ENCODE measurements around the gene IDH2.
A peak's percentile ranks its signal among the peaks of the same experiment; 100 is the strongest.

IDH2 gene

GRCh38 chr15:90062973-90063769 is 39.1 kb downstream of the IDH2 start:
- no peak for DNase-seq

GRCh38 chr15:90062462-90062932 is 39.8 kb downstream of the IDH2 start:
- peak; percentile 28 for DNase-seq

- no peak for DNase-seq
Observed at GRCh38 chr15:90062023-90062442, 40.2 kb downstream of the IDH2 start.

GRCh38 chr15:90060797-90061196 is 41.5 kb downstream of the IDH2 start:
- no peak for DNase-seq

- DNase-seq: no peak
Observed at GRCh38 chr15:90059208-90059985, 42.9 kb downstream of the IDH2 start.

GRCh38 chr15:90058775-90059174 is 43.5 kb downstream of the IDH2 start:
- no peak for DNase-seq

- DNase-seq: no peak
Observed at GRCh38 chr15:90058308-90058707, 44.0 kb downstream of the IDH2 start.

- DNase-seq: no peak
Observed at GRCh38 chr15:90056529-90056928, 45.7 kb downstream of the IDH2 start.

GRCh38 chr15:90055182-90055581 is 47.1 kb downstream of the IDH2 start:
- DNase-seq: no peak

- DNase-seq: no peak
Observed at GRCh38 chr15:90054618-90055097, 47.6 kb downstream of the IDH2 start.

- no peak for DNase-seq
Observed at GRCh38 chr15:90053685-90054466, 48.4 kb downstream of the IDH2 start.

- DNase-seq: no peak
Observed at GRCh38 chr15:90051874-90052273, 50.4 kb downstream of the IDH2 start.

- no peak for DNase-seq
Observed at GRCh38 chr15:90049666-90050604, 52.3 kb downstream of the IDH2 start.

GRCh38 chr15:90049030-90049429 is 53.2 kb downstream of the IDH2 start:
- no peak for DNase-seq

- no peak for DNase-seq
Observed at GRCh38 chr15:90047956-90048575, 54.2 kb downstream of the IDH2 start.

- no peak for DNase-seq
Observed at GRCh38 chr15:90046911-90047392, 55.3 kb downstream of the IDH2 start.

GRCh38 chr15:90046289-90046688 is 56.0 kb downstream of the IDH2 start:
- no peak for DNase-seq

GRCh38 chr15:90044916-90045371 is 57.3 kb downstream of the IDH2 start:
- no peak for DNase-seq

- no peak for DNase-seq
Observed at GRCh38 chr15:90044191-90044590, 58.1 kb downstream of the IDH2 start.

GRCh38 chr15:90043530-90044010 is 58.7 kb downstream of the IDH2 start:
- no peak for DNase-seq
